Activated T-cell treated with anti-CD3 and anti-CD28 coated beads, Interleukin-2, amount 50 U/mL, for 1 hour (primary cell): Measurements from ENCODE around the gene CAMK4.

ENCODE experiments used
- DNase-seq: peaks from one replicate; pipeline ENCODE4 v3.0.0-alpha.2; 2020

The CAMK4 gene

DNA sequence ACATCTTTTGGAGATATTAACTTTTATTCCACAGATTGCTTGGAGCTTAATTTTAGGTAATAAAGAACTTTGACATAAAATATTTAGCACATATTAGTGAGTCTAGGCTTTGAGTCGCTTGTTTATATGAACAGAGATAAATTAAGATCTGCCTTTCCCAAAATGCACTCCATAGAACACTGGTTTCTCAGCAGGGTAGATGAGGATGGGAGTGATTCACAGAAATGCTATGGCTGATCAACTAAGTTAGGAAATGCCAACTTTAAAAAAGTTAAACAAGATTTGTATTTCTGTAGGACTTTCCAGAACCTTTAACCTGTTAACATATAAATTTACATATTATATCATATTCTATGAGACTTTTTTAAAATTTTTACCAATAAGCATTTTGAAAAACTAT lies 222.9 kb downstream of the CAMK4 start:
- no peak for DNase-seq

DNA sequence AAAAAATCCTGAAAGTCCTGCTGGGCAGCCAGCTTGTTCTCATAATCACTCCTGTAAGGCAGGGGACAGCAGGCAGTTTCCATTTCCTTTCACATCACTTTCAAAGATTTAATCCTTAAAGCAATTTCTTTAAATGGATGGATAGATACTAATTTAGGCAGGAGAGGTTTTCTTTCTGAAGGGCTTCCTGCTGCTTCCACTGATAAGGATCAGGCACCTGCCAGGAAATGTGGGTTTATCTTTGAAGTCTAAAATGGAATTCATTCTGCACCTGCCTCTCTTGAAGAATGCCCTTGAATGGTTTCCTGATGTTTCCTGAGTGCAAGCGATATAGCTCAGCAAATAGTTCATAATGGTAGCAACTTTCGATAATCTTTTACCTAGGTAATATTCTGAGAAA lies 223.6 kb downstream of the CAMK4 start:
- DNase-seq, result no peak

DNA sequence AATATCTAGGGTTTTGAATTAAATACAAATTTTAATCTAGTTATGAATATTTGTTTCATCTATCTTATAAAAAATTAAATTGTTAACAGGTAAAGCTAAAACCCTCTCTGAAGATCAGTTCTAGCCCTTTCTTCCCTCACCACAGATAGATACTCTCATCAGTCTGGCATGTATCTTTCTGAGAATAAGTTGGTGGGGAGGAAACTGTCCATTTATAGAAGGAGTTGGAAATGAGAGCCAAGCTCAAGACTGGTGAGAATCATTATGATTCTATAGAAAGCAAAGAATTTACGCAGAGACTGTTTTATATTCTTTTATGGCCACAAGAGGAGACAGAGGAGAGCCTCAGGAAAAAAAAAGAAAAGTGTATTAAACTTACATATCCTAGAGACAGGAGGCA lies 229.1 kb downstream of the CAMK4 start:
- DNase-seq, result no peak

DNA sequence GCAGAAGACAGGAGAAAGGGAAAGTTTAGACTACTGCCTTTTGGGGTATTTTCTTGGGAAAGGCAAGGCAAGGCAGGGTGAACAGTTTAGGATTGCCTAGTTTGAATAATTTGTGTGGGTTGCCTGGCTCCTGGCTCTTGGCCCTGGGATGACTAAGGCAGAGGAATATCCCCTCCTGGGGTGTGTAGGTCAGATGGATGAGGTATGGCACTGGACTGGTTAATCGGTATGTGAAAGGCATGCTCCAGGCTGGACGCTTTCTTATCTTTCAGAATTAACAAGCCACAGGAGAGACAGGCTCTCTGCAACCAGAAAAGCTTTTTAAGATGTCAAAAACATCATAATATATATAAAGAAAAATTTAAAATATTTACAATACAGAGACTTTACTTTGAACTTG lies 229.6 kb downstream of the CAMK4 start:
- DNase-seq, result no peak

DNA sequence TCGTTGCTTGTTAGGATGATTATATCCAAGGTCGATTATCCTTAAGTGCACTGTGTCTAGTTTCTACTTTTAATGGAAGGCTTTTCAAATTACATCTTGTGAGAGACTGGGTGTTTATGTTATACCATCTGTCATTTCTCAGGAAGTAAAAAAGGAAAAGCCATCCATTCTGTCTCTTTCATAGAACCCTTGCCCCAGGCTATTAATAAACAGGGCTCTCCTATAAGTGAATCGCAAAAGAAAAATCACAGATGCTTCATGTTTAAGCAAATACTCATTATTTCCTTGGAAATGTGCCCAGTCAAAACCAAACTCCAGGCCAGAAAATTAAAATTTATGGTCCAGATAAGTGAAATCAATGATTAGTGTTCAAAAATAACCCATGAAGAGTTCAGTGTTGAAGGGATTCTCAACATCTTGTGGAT lies 230.0 kb downstream of the CAMK4 start:
- DNase-seq, result no peak

DNA sequence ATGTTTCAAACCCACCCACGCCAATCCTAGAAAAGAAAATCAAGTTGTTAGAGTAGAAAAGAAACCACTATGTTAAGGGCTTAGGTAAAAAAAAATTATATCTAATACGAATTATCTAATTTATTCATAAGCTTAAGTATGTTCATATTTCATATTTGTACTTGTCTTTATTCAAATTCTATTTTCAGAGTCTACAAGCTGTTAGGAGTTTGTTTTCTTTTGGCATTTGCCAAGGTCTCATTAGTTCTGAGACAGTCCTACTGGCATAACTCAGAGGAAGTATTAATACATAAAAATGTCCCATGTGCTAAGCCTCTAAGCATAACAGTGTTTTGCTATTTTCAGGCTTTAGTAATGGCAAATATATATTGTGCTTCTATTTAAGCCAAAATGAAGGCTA lies 230.6 kb downstream of the CAMK4 start:
- no peak for DNase-seq

DNA sequence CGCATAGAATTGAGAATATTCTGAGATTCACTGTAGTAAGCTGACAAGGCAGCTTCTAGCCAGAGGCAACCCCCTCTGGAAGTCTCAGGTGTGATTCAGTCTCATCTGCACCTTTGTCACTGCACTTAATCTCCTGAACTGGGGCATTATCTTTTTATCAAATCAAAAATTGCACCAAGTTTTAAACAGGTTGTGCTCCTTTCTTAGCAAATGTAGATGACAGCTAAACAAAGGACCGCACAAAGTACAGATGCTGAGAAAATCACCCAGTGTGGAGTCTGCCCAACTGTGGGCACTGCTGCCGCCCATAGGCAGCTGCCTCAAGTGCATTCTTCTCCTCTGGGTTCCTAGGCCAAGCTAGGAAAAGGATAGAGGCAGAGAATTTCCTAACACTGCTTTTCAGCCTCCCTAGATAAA lies 237.1 kb downstream of the CAMK4 start:
- DNase-seq, result no peak

DNA sequence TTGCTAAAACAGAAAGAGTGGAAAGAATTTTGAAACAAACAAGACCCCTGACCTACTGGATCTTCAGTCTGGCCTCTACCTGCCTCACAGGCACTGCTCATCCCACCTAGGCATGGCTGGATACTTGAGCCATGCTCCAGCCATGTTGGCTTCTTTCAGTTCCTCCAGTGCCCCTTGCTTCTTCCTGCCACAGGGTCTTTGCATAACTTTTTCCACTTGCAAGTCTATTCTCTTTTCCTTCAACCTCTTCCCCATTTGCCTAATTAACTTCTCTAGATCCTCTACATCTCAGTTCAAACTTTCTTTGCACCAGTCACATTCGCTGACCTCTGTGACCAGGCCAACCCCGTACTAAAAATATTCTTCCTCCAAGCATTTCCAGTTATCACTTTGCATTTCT lies 237.8 kb downstream of the CAMK4 start:
- DNase-seq, result no peak

DNA sequence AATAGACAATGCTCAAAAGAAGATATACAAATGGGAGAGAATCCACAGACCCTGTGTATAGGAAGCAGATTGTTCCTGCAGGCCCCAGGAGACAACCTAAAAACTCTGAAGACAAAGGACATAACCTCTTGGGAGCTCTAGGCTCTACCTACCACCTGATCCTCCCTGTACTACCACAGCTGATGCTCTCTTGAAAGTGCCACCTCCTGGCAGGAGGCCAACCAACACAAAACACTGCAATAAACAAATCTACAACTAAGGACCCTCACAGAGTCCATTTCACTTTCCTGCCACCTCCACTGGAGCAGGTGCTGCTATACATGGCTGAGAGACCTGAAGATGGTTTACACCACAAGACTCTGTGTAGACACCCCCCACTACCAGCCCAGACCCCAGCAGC lies 239.1 kb downstream of the CAMK4 start:
- no peak for DNase-seq

DNA sequence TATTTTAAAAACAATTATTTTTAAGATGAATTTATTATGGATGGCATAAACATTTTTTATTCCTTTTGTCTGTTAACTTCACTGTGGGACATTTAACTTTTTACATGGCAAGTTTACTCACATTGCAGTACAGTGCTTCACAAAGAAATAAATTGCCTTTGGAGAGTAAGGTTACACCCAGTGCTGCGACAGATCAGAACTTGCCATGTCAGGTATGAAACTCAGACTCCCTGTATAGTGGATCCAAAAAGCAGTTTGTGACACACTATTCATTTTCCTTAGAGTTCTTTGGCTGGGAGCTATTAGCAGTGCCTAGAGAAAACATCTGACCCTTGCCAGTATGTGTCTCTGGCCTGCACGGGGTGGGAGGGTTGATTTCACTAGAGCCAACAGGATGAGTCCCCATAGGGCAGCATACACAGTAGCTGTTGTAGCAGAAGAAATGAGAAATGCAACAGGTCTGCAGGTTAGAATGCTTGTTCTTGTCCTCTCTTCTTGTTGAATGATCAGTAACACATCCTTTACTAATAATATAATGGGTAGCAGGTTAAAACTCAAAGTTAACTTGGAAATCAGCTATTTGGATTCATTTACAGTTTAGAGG lies 245.2 kb downstream of the CAMK4 start:
- DNase-seq, result no peak

DNA sequence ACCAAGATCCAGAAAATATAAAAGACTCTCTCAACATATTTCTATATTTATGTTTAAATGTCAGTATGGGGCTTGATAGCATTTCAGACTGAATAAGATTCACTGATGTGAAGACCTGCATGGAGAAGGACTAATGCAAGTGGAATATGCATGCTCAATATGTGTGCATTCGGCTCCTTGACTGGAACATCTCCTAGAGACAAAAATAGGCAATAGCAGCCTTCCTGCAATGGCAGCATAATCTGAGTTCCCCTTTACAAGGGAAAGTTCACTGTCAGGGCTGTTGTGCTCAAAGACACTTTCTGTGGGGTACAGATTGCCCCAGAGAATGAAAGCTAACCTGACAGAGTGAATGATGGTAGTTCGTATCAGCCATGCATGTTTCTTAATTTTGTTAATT lies 245.7 kb downstream of the CAMK4 start:
- DNase-seq, result no peak

DNA sequence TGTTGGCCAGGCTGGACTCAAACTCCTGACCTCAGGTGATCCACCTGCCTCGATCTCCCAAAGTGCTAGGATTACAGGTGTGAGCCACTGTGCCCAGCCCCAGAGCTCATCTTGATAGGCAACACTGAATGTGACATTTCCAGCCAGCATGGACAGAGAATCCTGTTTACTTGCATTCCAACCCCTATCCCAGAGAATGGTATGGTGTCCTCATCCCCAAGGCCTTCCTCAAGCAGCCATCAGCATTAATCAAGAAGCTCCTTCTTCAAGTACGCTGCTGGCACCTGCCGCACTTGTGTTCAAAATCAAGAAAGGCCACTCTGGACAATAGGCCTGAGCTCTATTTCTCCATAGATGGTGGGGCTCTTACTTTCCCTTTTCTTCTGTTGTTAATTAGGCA lies 247.9 kb downstream of the CAMK4 start:
- DNase-seq, result no peak

DNA sequence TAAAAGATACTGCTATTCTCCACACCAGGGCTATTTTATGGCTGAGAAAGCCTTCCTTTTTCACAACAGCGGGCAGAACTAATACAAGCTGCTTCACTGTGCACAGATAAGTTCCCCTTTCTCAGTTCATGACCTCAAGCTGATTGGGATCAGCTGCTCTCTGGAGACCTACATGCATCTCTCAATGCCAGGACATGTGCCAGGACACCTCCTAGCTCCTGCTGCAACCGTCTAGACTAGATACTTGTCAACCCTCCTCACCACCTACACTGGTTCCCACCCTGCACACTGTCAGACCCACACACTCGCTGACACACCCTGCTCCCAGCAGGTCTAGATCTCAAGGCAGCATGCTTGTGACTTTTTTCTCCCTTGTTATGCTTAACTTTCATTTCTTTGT lies 248.4 kb downstream of the CAMK4 start:
- DNase-seq, result no peak

DNA sequence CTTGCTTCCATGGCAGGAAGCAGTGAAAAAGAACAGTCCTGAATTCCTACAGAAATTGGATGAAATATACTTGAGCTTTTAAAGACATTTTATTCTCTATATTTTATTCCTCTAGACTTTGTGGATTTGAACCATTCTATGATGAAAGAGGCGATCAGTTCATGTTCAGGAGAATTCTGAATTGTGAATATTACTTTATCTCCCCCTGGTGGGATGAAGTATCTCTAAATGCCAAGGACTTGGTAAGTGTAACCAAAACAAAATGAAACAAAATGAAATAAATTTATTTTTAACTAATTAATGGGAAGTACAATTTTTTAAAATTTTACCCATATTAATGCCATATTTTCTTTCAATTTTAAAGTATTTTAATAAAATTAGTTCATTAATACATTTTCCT lies 254.1 kb downstream of the CAMK4 start:
- no peak for DNase-seq

DNA sequence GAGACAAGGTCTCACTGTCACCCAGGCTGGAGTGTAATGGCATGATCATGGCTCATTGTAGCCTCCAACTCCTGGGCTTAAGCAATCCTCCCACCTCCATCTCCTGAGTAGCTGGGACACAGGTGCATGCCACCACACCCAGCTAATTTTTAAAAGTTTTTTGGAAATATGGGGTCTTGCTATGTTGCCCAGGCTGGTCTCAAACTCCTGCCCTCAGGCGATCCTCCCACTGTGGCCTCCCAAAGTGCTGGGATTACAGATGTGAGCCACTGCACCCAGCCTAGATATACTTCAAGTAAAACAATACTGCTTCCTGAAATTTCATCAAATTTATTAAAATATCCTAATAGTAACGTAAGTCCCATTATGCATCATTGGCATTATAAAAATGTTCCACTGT lies 254.7 kb downstream of the CAMK4 start:
- no peak for DNase-seq

DNA sequence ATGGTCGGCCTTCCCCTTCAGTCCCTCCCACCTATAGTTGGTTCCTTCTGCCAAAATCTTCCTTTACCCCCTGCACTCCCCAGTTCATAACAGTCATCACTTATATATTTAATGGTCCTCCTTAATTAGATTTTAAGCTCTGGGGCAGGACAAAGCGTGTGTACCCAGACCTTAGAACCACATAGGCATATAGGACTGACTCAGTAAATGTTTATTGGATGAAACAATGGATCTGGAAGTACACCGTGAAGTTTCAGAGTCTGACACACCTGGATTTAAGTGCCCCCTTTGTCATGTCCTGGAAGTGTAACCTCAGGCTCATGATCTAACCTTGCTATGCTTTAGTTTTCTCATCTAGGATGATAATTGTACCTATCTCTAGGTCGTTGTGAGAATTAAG lies 256.2 kb downstream of the CAMK4 start:
- DNase-seq, result no peak

DNA sequence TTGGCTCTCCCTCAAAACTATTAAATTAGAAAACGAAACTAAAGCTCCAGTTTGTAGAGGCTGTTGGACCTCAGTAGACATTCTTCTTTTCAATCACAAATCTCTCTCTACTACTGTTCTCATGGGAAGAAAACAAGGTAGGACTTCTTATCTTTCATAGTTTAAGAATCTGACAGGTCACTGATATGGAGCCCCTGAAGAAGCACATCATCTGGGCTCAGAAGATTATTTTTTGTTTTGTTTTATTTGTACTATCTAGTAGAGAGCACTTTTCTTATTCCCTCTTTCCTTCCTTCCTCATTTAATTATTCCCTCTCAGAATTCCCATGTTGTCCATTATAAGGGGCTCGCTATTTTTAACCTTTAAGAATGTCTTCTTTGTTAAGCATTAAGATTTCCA lies 261.9 kb downstream of the CAMK4 start:
- no peak for DNase-seq

DNA sequence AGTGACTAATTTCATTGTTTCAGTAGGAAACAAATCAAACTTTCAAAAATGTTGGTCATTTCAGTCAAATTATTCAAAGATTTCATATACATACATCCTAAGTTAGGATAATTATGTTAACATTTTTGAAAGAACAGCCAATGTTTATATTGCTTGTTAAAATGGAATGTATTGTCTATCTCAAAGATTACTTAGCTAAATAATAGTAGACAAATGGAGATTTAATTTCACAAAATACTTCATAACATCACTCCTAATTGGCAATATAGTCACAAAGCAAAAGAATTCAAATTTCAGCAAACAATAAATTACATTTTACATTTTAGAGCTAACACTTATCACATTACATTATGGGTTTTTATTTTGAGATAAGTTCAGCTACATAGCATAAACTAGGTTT lies 262.7 kb downstream of the CAMK4 start:
- no peak for DNase-seq

DNA sequence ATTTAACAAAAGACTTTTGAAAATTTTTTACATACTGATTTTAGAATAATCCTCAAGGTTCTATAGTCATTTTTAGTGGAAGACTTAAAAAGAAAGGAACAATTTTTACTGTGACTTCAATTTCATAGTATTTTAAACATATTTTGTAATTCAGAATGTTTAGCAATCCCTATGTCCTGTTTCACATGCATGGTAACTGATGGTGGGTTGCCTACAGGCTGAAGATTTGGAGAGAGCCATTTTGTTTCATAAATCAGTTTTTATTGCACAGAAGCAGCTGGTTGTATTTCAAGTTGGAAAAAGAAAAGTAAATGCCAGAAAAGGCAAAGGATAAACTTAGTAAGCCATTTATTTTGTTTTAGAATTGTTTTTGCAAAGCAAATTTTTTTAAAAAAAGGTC lies 264.2 kb downstream of the CAMK4 start:
- DNase-seq, result no peak

DNA sequence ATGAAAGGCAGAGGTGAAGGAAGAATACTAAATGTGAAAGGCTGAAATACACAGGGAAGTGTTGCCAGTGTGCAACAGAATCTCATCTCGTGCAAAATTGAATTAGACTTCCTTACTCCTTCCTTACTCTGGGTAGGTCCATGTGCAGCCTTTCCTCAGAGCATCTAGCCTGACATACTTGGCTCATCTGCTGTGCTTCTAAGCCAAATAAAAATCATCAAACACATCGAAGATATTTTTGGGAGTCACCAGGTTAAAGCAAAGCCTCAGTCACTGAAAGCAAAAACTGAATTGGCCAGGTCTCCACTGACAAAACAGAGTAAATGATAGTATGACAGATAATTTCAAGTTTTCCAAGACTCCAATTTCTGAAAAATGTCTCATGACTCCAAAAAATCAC lies 268.8 kb downstream of the CAMK4 start:
- no peak for DNase-seq

DNA sequence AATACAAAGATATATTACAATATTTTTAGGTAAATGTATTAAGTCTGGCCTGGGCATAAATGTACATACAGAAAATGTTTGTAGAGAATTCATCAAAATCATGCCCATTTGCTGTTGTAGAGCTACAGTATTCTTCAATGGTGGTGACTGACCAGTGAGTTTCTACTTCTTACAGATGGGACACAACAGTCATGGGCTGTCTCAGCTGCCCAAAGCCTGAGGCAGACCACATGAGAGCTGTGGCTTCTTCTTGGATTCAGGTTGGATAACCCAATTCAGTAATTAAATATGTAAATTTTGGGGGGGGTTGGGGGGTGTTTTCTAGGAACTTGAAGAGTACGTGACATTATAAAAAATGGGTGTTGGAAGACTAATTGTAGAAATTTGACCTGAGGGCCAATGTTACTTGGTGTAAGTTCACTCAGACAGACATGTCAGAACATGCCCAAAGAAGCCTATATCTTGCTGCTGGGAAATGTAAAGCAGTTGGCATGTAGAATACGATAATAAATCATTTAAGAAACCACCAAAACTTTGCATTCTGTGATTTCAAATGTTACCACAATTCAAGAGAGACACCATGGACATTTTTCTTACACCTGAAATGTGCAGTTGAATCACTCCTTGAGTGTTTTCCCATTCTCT lies 270.3 kb downstream of the CAMK4 start:
- no peak for DNase-seq

DNA sequence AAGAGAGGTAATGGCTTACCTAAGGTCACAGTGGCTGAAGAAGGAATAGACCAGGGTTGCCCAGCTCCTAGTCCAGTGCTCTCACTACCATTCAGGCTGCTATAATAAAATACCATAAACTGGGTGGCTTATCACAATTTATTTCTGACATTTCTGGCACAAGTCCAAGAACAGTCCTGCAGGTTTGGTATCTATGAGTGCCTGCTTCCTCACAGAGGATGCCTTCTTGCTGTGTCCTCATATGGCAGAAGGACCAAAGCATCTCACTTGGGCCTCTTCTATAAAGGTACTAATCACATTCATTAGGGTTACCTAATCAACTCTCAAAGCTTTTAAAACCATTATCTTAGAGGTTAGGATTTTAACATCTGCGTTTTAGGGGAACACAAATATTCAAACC lies 271.0 kb downstream of the CAMK4 start:
- no peak for DNase-seq

DNA sequence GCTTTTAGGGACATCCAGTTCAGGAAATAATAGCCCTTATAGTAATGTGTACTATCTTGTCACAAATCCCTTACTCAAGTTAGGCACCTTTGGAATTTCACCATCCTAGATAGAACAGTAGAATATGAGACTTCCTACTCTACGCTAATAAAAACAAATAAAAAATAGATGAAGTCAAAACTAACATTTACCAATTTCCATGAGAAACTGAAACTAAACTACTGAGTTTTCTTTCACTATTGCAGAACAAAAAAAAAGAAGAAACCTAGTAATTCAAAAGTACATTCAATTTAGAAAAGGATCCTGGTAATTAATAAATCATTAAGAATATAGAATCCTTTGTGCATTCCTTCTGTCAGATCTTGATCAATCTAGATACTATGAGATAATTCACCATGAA lies 274.2 kb downstream of the CAMK4 start:
- DNase-seq, result no peak

DNA sequence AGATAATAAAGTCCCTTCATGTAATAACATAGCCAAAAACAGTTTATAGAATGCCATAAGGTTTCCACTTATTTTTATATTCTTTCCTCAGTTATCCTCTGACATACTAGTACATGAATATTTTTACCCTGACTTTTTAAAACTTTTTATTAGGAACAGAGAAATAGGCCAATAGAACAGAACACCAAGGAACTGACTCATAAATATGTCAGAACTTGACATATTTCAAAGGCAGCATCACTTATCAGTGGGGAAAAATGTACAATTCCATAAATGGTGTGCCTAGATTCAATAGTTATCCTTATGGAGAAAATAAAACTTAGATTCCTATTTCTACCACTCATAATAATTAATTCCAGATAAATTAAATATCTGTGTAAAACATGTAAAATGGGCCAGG lies 278.8 kb downstream of the CAMK4 start:
- DNase-seq, result no peak

DNA sequence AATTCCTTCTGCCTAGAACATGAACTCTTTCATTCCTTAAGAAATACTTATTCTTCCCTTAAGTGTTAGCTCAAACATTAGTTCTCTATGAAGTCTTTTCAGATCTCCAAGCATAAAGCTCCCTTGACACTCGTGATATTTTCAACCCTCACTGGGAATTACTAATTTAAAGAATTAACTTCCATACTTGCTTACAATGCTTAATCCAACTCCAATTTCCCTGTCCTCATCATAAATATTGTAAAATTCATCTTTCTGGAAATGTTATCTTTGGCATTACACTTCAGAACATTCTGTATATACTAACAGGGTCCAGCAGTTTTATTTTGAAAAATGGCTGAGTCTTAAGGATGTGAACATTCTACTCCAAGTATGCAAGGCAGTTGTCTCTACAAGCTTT lies 280.9 kb downstream of the CAMK4 start:
- no peak for DNase-seq
